GDM1 (cell line): Measurements from ENCODE around the gene CLEC14A.

Experiments used
- DNase-seq: peaks from one replicate; lab custom pipeline; 2025; lab: John Stamatoyannopoulos, UW

Gene CLEC14A

GRCh38 chr14:38205949-38206665 lies 49.8 kb downstream of the CLEC14A start:
- DNase-seq = no peak

GRCh38 chr14:38205119-38205813 lies 50.6 kb downstream of the CLEC14A start:
- DNase-seq = no peak

GRCh38 chr14:38204719-38205115 lies 51.2 kb downstream of the CLEC14A start:
- DNase-seq = no peak
